ENCODE results near the gene SFXN1. TPM values are rescaled to one million over a fixed set of nuclear protein-coding genes. Genes with fewer than 3 reads are reported as not detected.
A peak's percentile ranks its signal among the peaks of the same experiment; 100 is the strongest.
"Not testable (repeated sequence)": the region's sequence is repeated elsewhere in the genome, so short reads cannot be mapped to it uniquely, and the experiment has no call there.

The SFXN1 gene
- total RNA-seq, 1 donor from 2014 or later = 83.7 TPM

DNA sequence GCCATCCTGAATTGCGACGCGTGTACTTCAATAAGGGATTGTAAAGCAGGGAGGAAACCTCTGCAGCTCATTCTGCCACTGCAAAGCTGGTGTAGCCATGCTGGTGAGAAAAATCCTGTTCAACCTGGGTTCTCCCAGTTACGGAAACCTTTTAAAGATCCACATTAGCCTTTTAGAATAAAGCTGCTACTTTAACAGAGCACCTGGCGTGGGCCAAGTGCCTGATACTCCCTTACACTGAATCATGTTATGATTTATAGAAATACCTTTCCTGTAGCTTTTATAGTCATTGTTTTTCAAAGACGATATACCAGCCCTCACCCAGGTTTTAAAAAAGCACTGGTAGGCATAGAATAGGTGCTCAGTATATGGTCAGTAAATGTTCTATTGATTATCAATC, 48.3 kb downstream of the SFXN1 start:
- Mint-ChIP-seq H3K4me1 (ENCODE audit: low read depth) (peaks cover 4% of the 10 kb centered on the region), H3K27ac (no peak overlapping the region), H3K9me3 (ENCODE audit: low read depth) (no peaks in the 10 kb centered on the region), H3K27me3 (no peaks in the 10 kb centered on the region), H3K36me3 (ENCODE audit: insufficient read depth) (peaks cover 15% of the 10 kb centered on the region), H3K4me3 (ENCODE audit: low read depth) (no peak overlapping the region)
- TF ChIP-seq, protein P1, sequence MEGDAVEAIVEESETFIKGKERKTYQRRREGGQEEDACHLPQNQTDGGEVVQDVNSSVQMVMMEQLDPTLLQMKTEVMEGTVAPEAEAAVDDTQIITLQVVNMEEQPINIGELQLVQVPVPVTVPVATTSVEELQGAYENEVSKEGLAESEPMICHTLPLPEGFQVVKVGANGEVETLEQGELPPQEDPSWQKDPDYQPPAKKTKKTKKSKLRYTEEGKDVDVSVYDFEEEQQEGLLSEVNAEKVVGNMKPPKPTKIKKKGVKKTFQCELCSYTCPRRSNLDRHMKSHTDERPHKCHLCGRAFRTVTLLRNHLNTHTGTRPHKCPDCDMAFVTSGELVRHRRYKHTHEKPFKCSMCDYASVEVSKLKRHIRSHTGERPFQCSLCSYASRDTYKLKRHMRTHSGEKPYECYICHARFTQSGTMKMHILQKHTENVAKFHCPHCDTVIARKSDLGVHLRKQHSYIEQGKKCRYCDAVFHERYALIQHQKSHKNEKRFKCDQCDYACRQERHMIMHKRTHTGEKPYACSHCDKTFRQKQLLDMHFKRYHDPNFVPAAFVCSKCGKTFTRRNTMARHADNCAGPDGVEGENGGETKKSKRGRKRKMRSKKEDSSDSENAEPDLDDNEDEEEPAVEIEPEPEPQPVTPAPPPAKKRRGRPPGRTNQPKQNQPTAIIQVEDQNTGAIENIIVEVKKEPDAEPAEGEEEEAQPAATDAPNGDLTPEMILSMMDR (IDR thresholded peaks at IDR 0.05; ENCODE audit: unreplicated experiment) = no peak
- DNase-seq (ENCODE audit: low spot score, unreplicated experiment) = no peak

DNA sequence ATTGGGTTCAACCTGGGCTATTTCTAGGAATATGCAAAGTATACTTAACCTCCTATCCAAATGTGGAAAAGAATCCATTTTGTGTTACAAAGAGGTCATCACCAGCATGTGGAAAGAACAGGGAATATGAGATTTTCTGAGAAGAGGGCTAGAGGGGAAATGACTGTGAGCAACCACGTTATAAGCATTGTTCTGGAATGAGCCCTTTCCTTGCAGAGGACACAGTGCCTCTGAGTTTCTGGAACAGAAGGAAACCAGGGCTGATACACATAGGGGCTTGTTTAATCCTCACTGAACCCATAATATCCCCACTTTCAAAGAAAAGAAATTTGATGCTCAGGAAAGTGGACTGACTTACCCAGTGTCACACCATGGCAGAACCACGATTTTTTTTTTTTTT, 53.0 kb downstream of the SFXN1 start:
- no peak overlapping the region for H3K4me3 Mint-ChIP-seq (ENCODE audit: low read depth)
- TF ChIP-seq, protein P1 (IDR thresholded peaks at IDR 0.05; ENCODE audit: unreplicated experiment) = no peak
- peaks cover 14% of the 10 kb centered on the region for H3K27me3 Mint-ChIP-seq
- no peaks in the 10 kb centered on the region for H3K4me1 Mint-ChIP-seq (ENCODE audit: low read depth)
- DNase-seq (ENCODE audit: low spot score, unreplicated experiment) = no peak
- H3K27ac Mint-ChIP-seq = no peak overlapping the region
- H3K36me3 Mint-ChIP-seq (ENCODE audit: insufficient read depth) = peaks cover 7% of the 10 kb centered on the region
- H3K9me3 Mint-ChIP-seq (ENCODE audit: low read depth) = no peaks in the 10 kb centered on the region

DNA sequence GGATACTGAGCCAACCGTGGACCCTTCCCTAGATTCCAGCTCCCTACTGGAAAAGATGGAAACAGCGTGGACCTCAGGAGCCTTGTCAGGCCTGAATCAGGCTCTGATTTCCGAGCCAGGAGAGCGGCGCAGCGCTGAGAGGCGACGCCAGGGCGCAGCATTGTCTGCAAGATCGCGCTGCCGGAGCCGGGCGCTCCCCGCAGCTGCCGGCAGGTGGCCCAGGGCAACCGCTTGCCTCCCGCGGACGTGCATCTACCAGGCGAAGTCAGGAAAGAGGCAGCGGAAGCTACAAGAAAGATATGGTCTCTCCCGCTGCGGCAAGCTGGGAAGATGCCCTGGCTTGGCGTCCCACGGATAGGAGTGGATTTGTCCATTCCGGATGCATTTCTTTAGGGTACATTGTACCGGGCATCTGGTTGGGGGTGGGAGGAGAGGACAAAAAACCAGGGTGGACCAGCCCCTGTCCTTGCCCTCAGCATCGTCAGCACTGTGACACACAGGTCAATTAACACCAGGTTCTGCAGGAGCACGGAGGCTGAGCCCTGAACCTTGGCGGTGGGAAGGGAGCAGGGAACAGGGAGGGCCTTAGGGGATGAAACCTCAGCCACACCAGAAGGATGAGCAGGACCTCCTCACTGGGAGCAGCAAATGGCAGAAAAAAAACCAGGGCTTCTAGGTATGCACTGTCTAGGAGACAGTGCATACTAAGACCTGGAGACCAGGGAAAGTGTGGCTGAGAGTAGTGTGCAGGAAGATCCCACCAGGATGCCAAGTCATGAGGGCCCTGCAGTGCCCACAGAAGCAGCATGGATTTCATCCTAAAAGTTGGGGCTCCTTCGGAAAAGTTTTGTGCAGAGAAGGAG, 55.9 kb downstream of the SFXN1 start:
- DNase-seq (ENCODE audit: low spot score, unreplicated experiment) = peak; percentile 76
- H3K4me1 Mint-ChIP-seq (ENCODE audit: low read depth) = no peaks in the 10 kb centered on the region
- H3K27ac Mint-ChIP-seq = no peak overlapping the region

DNA sequence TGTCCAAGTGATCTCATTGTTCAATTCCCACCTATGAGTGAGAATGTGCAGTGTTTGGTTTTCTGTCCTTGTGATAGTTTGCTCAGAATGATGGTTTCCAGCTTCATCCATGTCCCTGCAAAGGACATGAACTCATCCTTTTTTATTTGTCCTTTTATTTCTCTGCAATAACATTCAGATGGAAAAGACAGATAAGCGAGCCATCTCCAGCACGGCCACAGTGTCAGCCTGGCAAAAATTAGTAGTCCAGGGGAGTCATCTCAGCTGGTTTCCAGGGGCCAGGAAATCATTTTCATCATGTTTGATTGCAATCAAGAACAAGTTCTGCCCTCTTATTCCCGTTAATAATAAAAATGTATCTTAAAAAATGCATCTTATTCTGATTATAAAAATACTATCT, 57.0 kb downstream of the SFXN1 start:
- not testable (repeated sequence) for H3K9me3 Mint-ChIP-seq (ENCODE audit: low read depth); H3K4me3 Mint-ChIP-seq (ENCODE audit: low read depth); H3K27ac Mint-ChIP-seq; DNase-seq (ENCODE audit: low spot score, unreplicated experiment); H3K36me3 Mint-ChIP-seq (ENCODE audit: insufficient read depth); H3K4me1 Mint-ChIP-seq (ENCODE audit: low read depth)
- peaks cover 23% of the 10 kb centered on the region for H3K27me3 Mint-ChIP-seq

More for the DNA sequence above, 55.9 kb downstream of the SFXN1 start:
- no peak overlapping the region for H3K4me3 Mint-ChIP-seq (ENCODE audit: low read depth)
- H3K36me3 Mint-ChIP-seq (ENCODE audit: insufficient read depth) = peaks cover 3% of the 10 kb centered on the region
- TF ChIP-seq, protein P1 (IDR thresholded peaks at IDR 0.05; ENCODE audit: unreplicated experiment) = peak; percentile 100
- peaks cover 23% of the 10 kb centered on the region for H3K27me3 Mint-ChIP-seq
- no peaks in the 10 kb centered on the region for H3K9me3 Mint-ChIP-seq (ENCODE audit: low read depth)

DNA sequence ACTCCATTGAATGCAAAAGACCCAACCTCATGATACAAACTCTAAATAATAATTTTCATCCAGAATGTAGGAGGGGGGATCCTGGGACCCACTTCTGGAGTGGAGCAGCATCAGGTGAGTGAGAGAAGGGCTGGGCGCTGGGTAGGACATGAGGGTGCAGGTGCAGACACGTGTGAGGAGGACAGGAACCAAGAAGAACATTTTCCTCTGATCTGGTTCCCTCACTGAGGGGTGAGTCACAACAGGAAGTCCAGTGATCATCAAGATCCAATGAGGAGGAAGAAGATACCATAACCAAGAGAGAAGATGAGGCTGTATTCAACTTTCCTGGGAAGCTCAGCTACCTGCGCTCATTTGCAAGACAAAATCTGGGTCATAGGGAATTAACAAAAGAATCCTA, 57.4 kb downstream of the SFXN1 start:
- no peak overlapping the region for H3K4me3 Mint-ChIP-seq (ENCODE audit: low read depth)

More for the DNA sequence above, 57.4 kb downstream of the SFXN1 start:
- TF ChIP-seq, protein P1 (IDR thresholded peaks at IDR 0.05; ENCODE audit: unreplicated experiment) = no peak
- Mint-ChIP-seq H3K27ac (no peak overlapping the region), H3K27me3 (peaks cover 27% of the 10 kb centered on the region), H3K4me1 (ENCODE audit: low read depth) (no peaks in the 10 kb centered on the region), H3K36me3 (ENCODE audit: insufficient read depth) (no peaks in the 10 kb centered on the region), H3K9me3 (ENCODE audit: low read depth) (no peaks in the 10 kb centered on the region)
- DNase-seq (ENCODE audit: low spot score, unreplicated experiment) = no peak

All from progenitor cell of endocrine pancreas (in vitro differentiated cells).